Uterus (tissue), 2 donors: Measurements from ENCODE around the gene GREB1.

Experiments used
- CTCF ChIP-seq, 4 experiments: fragments of 200-600 bp in 2 of 4; fragments of 450-650 bp in 2 of 4; sonication (generic) in 2 of 4; IDR thresholded peaks; one replicate each; pipeline ENCODE4 v1.5.1; 2016 to 2019; ENCODE audit warnings: antibody characterized with exemption in 4 of 4, mild to moderate bottlenecking in 2 of 4, moderate library complexity in 1 of 4
- POLR2A ChIP-seq, 2 donors: fragments of 450-650 bp; IDR thresholded peaks; one replicate each; pipeline ENCODE4 v1.6.1; 2016; ENCODE audit warnings: antibody characterized with exemption in 2 of 2, mild to moderate bottlenecking in 1 of 2, moderate library complexity in 1 of 2

GRCh38 chr2:11580697-11581096 is 46.9 kb downstream of the GREB1 start:
- TF ChIP-seq CTCF (IDR thresholded peaks at IDR 0.05) (no peak), POLR2A (IDR thresholded peaks at IDR 0.05) (no peak)
